Esophagus muscularis mucosa (tissue), 4 donors: ENCODE measurements around the gene EIF4E2.

Source experiments
- EP300 ChIP-seq: sonication (generic); formaldehyde crosslinking; IDR thresholded peaks from one replicate; pipeline ENCODE4 v1.6.1; 2017; ENCODE audit warnings: antibody characterized with exemption
- POLR2A ChIP-seq: fragments of 450-650 bp; IDR thresholded peaks from one replicate; pipeline ENCODE4 v1.6.1; 2017; ENCODE audit warnings: antibody characterized with exemption, moderate library complexity, mild to moderate bottlenecking, low read depth
- POLR2AphosphoS5 ChIP-seq, 2 donors: sonication (generic); formaldehyde crosslinking; IDR thresholded peaks; one replicate each; pipeline ENCODE4 v1.6.1; 2017; ENCODE audit warnings: antibody characterized with exemption in 2 of 2
- TF ChIP-seq, protein P1 (sequence below), 3 experiments: fragments of 200-600 bp in 2 of 3; fragments of 450-650 bp in 1 of 3; sonication (generic) in 2 of 3; IDR thresholded peaks; one replicate each; pipeline ENCODE4 v1.5.1; 2017 to 2019; ENCODE audit warnings: antibody characterized with exemption in 3 of 3, mild to moderate bottlenecking in 2 of 3, moderate library complexity in 1 of 3

DNA sequence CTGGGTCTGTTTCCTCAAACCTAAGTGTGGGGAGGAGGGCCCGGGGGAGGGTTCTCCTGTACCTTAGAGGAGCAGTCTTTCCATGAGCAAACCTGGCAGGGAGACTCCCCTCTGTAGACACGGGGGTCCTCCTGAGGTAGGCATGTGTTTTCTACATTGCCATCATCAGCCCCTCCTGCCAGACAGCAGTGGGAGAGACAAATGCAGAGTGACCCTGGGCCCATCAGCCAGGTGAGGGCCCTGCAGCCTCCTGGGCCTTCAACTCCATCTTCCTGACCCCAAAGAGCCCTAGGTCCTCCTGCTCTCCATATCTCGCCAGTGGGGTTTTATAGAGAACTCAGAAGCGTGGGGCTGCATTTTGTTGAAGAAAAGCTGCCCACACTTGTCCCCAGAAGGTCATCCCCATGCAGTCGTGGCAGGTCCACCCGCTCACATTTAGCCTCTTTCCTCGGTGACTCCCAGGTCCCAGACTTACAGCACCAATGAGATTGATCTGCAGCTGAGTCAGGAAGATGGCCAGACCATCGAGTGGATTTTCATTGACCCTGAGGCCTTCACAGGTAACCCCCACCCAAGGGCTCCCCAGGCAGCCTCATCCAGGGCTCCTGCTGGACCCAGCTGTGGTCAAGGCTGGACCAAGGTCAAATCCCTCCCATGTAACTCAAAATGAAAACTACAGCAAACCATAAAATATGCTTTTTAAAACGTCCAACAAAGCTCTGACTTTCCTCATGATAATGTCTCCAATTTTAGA, 8.4 kb upstream of the EIF4E2 start:
- TF ChIP-seq, protein P1, sequence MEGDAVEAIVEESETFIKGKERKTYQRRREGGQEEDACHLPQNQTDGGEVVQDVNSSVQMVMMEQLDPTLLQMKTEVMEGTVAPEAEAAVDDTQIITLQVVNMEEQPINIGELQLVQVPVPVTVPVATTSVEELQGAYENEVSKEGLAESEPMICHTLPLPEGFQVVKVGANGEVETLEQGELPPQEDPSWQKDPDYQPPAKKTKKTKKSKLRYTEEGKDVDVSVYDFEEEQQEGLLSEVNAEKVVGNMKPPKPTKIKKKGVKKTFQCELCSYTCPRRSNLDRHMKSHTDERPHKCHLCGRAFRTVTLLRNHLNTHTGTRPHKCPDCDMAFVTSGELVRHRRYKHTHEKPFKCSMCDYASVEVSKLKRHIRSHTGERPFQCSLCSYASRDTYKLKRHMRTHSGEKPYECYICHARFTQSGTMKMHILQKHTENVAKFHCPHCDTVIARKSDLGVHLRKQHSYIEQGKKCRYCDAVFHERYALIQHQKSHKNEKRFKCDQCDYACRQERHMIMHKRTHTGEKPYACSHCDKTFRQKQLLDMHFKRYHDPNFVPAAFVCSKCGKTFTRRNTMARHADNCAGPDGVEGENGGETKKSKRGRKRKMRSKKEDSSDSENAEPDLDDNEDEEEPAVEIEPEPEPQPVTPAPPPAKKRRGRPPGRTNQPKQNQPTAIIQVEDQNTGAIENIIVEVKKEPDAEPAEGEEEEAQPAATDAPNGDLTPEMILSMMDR (IDR thresholded peaks at IDR 0.05): no peak
- no peak for TF ChIP-seq POLR2A
- no peak for TF ChIP-seq POLR2AphosphoS5 (IDR thresholded peaks at IDR 0.05)
- TF ChIP-seq EP300: no peak
